ENCODE measurements around the gene COL1A2. TPM values are rescaled to one million over a fixed set of nuclear protein-coding genes. Genes with fewer than 3 reads are reported as not detected.

The COL1A2 gene
- total RNA-seq, 1 experiment from 2014 or later, result not detected

DNA sequence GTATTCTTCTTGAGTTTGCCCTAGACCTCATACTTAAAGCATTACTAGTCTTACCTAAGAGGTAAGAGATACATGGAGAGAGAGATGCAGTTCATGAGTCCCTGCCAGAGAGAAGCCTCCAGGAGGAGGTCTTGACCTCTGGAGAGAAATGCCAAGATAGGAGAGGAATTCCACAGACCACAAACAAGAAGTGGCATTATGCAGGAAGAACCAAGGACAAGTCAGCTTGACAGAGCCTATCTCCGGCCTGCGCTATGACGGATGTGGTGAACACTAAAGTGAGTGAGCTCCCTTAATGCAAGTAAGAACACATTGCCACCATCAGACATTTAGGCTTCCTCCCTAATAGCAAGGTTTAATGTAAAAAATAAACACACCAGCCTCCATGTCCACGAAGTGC lies 27.9 kb upstream of the COL1A2 start:
- BruUV-seq (replicated peaks), result no TSS peak
- no peaks in the 10 kb centered on the region for H3K36me3 Mint-ChIP-seq (ENCODE audit: insufficient read depth, unreplicated experiment)
- intact Hi-C loops (cut with micrococcal nuclease; ENCODE audit: unreplicated experiment), result no loop called here
- CTCF ChIA-PET, result no interaction called here
- H3K27ac Mint-ChIP-seq (ENCODE audit: unreplicated experiment), result no peak overlapping the region
- TF ChIP-seq, protein P1, sequence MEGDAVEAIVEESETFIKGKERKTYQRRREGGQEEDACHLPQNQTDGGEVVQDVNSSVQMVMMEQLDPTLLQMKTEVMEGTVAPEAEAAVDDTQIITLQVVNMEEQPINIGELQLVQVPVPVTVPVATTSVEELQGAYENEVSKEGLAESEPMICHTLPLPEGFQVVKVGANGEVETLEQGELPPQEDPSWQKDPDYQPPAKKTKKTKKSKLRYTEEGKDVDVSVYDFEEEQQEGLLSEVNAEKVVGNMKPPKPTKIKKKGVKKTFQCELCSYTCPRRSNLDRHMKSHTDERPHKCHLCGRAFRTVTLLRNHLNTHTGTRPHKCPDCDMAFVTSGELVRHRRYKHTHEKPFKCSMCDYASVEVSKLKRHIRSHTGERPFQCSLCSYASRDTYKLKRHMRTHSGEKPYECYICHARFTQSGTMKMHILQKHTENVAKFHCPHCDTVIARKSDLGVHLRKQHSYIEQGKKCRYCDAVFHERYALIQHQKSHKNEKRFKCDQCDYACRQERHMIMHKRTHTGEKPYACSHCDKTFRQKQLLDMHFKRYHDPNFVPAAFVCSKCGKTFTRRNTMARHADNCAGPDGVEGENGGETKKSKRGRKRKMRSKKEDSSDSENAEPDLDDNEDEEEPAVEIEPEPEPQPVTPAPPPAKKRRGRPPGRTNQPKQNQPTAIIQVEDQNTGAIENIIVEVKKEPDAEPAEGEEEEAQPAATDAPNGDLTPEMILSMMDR (IDR thresholded peaks at IDR 0.05; ENCODE audit: unreplicated experiment), result no peak
- no peak for DNase-seq
- no peak overlapping the region for H3K4me3 Mint-ChIP-seq (ENCODE audit: low read depth, unreplicated experiment)
- H3K27me3 Mint-ChIP-seq (ENCODE audit: unreplicated experiment), result no peaks in the 10 kb centered on the region
- H3K9me3 Mint-ChIP-seq (ENCODE audit: low read depth, unreplicated experiment), result no peaks in the 10 kb centered on the region
- H3K4me1 Mint-ChIP-seq (ENCODE audit: low read depth, unreplicated experiment), result no peaks in the 10 kb centered on the region

- Mint-ChIP-seq H3K27ac (ENCODE audit: unreplicated experiment) (no peak overlapping the region), H3K27me3 (ENCODE audit: unreplicated experiment) (no peaks in the 10 kb centered on the region), H3K9me3 (ENCODE audit: low read depth, unreplicated experiment) (no peaks in the 10 kb centered on the region), H3K4me1 (ENCODE audit: low read depth, unreplicated experiment) (no peaks in the 10 kb centered on the region), H3K36me3 (ENCODE audit: insufficient read depth, unreplicated experiment) (no peaks in the 10 kb centered on the region), H3K4me3 (ENCODE audit: low read depth, unreplicated experiment) (no peak overlapping the region)
- DNase-seq, result no peak
- TF ChIP-seq, protein P1 (IDR thresholded peaks at IDR 0.05; ENCODE audit: unreplicated experiment), result no peak
- CTCF ChIA-PET, result no interaction called here
- BruUV-seq (replicated peaks), result no TSS peak
- intact Hi-C loops (cut with micrococcal nuclease; ENCODE audit: unreplicated experiment), result no loop called here
Measured at GRCh38 chr7:94367949-94368348, 26.7 kb upstream of the COL1A2 start.

DNA sequence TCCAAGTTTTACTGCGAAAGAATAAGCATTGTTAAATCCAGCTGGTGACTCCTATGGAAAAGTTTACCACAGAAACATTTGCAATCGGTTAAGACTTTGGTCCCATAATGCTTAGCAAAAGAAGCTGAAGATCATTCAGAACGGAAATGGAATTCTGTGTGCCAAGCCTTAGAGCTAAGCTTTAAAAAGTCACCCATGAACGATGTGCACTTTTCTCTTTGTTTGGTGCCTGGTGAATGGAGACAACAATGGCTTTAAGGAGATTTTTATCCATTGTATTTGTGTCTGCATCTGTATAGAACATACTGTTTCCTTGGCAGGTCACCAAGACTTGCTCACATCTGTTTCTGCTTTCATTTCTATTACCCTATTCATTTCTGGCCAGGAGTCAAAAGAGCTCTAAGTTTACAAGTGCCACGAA lies 26.3 kb upstream of the COL1A2 start:
- Mint-ChIP-seq H3K9me3 (ENCODE audit: low read depth, unreplicated experiment) (no peaks in the 10 kb centered on the region), H3K27me3 (ENCODE audit: unreplicated experiment) (no peaks in the 10 kb centered on the region), H3K27ac (ENCODE audit: unreplicated experiment) (no peak overlapping the region), H3K36me3 (ENCODE audit: insufficient read depth, unreplicated experiment) (no peaks in the 10 kb centered on the region), H3K4me3 (ENCODE audit: low read depth, unreplicated experiment) (no peak overlapping the region), H3K4me1 (ENCODE audit: low read depth, unreplicated experiment) (no peaks in the 10 kb centered on the region)
- TF ChIP-seq, protein P1 (IDR thresholded peaks at IDR 0.05; ENCODE audit: unreplicated experiment), result no peak
- CTCF ChIA-PET, result no interaction called here
- BruUV-seq (replicated peaks), result no TSS peak
- intact Hi-C loops (cut with micrococcal nuclease; ENCODE audit: unreplicated experiment), result no loop called here
- DNase-seq, result no peak

GRCh38 chr7:94374231-94374630 lies 20.5 kb upstream of the COL1A2 start:
- CTCF ChIA-PET, result no interaction called here
- intact Hi-C loops (cut with micrococcal nuclease; ENCODE audit: unreplicated experiment), result no loop called here
- TF ChIP-seq, protein P1 (IDR thresholded peaks at IDR 0.05; ENCODE audit: unreplicated experiment), result no peak
- Mint-ChIP-seq H3K27ac (ENCODE audit: unreplicated experiment) (no peak overlapping the region), H3K9me3 (ENCODE audit: low read depth, unreplicated experiment) (no peaks in the 10 kb centered on the region), H3K4me1 (ENCODE audit: low read depth, unreplicated experiment) (no peaks in the 10 kb centered on the region), H3K4me3 (ENCODE audit: low read depth, unreplicated experiment) (no peak overlapping the region), H3K36me3 (ENCODE audit: insufficient read depth, unreplicated experiment) (no peaks in the 10 kb centered on the region), H3K27me3 (ENCODE audit: unreplicated experiment) (no peaks in the 10 kb centered on the region)
- no peak for DNase-seq
- BruUV-seq (replicated peaks), result no TSS peak
